IMR-90 (cell line): ENCODE measurements around the gene RHOU.

Experiments used
- POLR2A ChIP-seq: IDR thresholded peaks from 2 replicates; pipeline ENCODE4 v1.6.1; 2012; ENCODE audit warnings: mild to moderate bottlenecking, low read depth, low read length
- TF ChIP-seq, protein P1 (sequence below): conservative IDR thresholded peaks from 2 replicates; pipeline ENCODE4 v1.5.1; 2012; ENCODE audit warnings: mild to moderate bottlenecking, low read depth, low read length, improper control_type of control experiment

- TF ChIP-seq, protein P1, sequence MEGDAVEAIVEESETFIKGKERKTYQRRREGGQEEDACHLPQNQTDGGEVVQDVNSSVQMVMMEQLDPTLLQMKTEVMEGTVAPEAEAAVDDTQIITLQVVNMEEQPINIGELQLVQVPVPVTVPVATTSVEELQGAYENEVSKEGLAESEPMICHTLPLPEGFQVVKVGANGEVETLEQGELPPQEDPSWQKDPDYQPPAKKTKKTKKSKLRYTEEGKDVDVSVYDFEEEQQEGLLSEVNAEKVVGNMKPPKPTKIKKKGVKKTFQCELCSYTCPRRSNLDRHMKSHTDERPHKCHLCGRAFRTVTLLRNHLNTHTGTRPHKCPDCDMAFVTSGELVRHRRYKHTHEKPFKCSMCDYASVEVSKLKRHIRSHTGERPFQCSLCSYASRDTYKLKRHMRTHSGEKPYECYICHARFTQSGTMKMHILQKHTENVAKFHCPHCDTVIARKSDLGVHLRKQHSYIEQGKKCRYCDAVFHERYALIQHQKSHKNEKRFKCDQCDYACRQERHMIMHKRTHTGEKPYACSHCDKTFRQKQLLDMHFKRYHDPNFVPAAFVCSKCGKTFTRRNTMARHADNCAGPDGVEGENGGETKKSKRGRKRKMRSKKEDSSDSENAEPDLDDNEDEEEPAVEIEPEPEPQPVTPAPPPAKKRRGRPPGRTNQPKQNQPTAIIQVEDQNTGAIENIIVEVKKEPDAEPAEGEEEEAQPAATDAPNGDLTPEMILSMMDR: no peak
- TF ChIP-seq POLR2A: no peak
Observed at GRCh38 chr1:228794810-228795209, 59.5 kb downstream of the RHOU start.
